GM18511 (cell line): ENCODE results near the gene HTR3D.
A peak's percentile ranks its signal among the peaks of the same experiment; 100 is the strongest.
"Not testable (repeated sequence)": the region's sequence is repeated elsewhere in the genome, so short reads cannot be mapped to it uniquely, and the experiment has no call there.

Experiments used
- ATAC-seq: cut with Tn5 transposase; IDR thresholded peaks from one replicate; pipeline ENCODE4 v1.9.1; 2021; ENCODE audit warnings: mild to moderate bottlenecking, moderate library complexity; ENCODE audit not compliant: unreplicated experiment

HTR3D gene

DNA sequence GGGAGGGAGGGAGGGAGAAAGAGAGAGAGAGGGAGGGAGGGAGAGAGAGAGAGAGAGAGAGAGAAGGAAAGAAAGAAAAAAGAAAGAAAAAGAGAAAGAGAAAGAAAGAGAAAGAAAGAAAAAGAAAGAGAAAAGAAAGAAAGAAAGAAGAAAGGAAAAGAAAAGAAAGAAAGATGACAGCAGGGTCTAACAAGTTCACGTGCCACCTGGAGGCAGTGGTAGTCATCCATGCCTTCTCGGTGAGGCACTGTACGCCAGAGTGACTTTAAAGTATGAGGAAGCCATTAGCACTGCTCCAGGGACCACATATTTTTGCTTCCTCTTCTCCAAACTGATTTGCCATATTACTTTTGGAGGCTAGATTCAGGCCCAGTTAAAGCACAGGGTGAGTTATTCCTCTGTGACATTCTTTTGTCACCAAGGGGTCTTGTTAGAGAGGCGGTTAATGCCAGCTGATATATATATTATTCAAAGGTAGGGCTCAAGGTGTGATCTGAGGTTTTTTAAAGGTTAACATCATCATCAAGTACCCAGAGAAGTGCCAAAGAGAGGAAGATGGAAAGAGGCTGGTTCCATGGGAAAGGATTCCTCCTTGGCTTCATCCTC is at the start of gene HTR3D:
TSS of gene HTR3D (plus strand) at position 556 of the 606 bp plus-strand sequence. CDS start at position 556, 0 bp downstream.
- no peak for ATAC-seq

DNA sequence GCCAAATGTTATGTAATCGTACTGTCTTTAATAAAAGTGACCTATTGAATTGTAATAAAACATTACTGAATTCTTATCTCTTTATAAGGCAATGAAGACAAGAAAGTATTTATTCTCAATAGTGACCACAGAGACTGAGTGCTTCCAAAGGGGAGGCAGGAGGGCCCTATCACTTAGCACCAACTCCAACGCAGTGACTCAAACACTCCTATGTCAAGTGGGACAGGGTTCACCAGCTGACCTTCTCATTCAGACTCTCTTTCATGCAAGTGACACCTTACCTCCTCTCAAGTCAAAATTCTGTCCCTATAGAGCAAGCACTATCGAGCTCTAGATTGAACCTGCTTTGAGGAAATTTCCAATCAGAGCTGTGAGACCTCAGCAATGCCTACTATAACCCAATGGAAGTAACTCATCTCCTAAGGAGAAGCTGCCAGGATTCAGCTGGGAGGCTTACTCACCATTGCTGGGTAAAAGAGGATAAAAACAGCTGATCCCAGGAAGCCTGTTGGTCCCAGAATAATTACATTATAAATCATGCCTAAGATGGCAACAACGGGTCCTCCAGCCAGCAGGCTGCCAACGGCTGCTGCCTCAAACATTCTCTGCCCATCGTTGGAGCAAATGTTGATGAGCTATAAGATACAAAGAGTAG is 49.4 kb upstream of the HTR3D start:
- ATAC-seq: no peak

GRCh38 chr3:183984127-183984740 is 47.3 kb upstream of the HTR3D start:
- no peak for ATAC-seq

GRCh38 chr3:183984749-183985729 is 46.5 kb upstream of the HTR3D start:
- no peak for ATAC-seq

GRCh38 chr3:183987000-183987600 is 44.4 kb upstream of the HTR3D start:
- no peak for ATAC-seq

GRCh38 chr3:183988216-183988790 is 43.2 kb upstream of the HTR3D start:
- ATAC-seq: no peak

GRCh38 chr3:183991403-183991802 is 40.1 kb upstream of the HTR3D start:
- ATAC-seq: no peak

GRCh38 chr3:184001761-184002160 is 29.8 kb upstream of the HTR3D start:
- no peak for ATAC-seq

- ATAC-seq: no peak
These were observed 29.1 kb upstream of the HTR3D start for GRCh38 chr3:184002469-184002868.

DNA sequence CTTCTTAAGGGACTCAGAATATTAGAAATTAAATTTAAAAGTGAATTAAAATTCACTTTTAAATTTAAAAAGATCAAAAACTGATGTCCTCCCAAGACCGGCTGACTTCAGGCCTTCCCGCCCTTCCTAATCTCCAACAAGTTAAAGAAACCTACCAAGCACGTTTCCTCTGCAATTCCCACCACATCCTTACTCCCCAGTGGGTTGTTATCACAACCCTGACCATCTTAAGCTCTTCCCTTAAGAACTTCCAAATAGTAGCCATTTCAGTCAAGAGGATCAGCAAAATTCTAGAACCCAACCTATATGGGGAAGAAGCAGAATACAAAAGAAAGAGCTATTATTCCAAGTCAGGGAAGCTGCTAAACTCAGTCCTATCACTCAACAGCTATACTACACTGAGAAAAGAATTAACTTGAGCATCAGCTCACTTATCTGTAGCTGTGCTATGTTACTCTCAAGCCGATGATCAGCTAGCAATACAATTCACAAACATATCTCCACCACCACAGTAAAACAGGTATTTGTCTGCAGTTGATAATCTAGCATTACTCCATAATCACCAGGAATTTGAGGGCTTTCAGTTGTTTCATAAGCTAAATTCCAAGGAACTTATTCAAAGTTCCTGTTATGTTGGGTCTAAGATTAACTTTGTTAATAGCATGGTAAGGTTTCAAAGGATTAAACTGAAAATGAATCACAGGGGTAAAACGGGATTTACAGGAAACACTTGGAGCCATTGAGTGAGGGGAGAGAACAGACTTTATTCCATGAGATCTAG is 28.2 kb upstream of the HTR3D start:
- ATAC-seq: no peak

- no peak for ATAC-seq
These were observed 27.1 kb upstream of the HTR3D start for GRCh38 chr3:184004476-184004875.

DNA sequence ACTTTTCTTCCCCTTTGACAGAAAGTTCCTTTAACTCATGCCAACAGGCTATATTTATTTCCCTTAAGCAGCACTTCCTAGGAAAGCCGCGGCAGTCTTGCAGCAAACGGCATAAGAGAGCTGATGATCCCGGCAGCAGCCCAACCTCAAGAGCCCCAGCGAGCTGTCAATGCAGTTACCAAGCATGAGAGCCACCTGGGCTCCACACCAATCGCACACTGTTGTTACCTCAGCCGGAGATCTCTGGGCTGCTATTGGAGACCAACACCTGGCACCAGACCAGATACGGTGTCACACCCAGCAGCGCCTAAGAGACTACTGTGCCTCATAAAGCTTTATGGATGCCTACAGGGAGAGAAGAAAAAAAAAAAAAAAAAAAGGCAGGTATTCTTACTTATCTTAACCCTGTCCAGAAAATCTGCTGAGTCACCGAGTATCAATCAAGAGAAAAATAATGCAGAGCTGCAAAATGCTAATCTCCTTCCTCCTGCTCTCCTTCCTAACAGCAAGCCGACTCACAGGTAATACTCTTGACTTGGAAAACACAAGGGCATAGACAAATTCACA is 25.5 kb upstream of the HTR3D start:
- ATAC-seq: peak; percentile 87

- ATAC-seq: not testable (repeated sequence)
These were observed 24.3 kb upstream of the HTR3D start for GRCh38 chr3:184007143-184007813.

- no peak for ATAC-seq
These were observed 23.4 kb upstream of the HTR3D start for GRCh38 chr3:184008161-184008560.

DNA sequence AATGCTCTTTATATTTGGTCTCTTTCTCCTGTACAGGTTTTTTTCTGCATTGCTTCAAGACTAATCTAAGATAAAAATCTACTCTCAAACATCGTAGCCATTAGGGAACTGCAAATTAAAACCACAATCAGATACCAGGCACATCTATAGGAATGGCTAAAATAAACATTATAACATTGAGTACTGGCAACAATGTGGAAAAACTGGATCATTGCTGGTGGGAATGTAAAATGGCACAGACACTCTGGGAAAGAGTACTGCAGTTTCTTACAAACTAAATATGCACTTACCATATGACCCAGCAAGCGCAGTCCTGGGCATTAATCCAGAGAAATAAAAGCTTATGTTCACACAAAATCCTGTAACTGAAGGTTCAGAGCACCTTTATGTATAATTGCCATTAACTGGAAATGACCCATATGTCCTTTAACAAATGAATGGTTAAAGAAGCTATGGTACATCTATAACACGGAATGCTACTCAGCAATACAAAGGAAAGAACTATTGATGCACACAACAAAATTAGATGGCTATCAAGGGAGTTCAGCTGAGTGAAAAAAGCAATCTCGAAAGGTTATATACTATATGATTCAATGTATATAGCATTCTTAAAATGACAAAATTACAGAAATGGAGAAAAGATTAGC is 20.2 kb upstream of the HTR3D start:
- no peak for ATAC-seq

DNA sequence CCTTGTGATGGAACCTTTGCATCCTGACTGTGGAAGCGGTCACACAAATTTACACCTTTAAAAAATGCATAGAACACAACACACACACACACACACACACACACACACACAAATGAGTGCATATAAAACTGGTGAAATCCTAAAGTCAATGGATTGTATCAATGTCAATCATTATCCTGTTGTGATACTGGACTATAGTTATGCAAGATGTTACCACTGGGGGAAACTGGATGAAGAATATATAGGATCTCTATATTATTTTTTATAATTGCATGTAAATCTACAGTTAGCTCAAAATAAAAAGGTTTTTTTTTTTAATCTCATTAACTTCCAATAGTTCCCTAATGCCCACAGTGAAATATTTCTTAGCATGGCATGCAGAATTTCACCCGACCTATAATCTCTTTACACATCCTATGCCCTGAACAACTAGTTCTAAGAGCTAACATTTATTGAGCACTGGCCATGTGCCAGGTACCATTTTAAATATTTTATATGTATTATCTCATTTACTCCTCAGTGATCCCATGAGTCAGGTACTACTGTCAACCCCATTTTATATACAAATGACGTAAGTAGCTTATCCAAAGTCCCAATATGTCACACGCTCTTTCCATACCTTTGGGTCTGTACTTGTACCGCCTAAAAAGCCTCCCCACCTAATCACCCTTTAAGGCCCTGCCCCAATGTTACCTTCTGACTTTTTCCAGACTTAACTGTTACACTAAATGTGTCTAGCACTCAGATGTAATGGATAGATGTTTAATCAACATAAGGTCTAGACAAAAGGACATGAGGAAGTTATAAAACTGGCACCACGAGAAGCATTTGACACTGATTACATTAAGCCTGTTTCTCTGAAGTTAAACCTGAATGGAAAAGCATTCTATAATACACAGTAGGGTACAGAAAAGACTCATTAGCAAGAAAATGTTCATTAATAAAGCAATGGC is 19.3 kb upstream of the HTR3D start:
- ATAC-seq: no peak

- no peak for ATAC-seq
These were observed 16.0 kb upstream of the HTR3D start for GRCh38 chr3:184015381-184016019.
